WTC11 (cell line): ENCODE measurements around the gene BLOC1S4. TPM values are rescaled to one million over a fixed set of nuclear protein-coding genes. Genes with fewer than 3 reads are reported as not detected.

Experiments
- ATAC-seq: fragments of 200-7000 bp; cut with Tn5 transposase; 2 replicates; pipeline ENCODE4 v1.10.0; 2021; ENCODE audit warnings: mild to moderate bottlenecking, moderate library complexity
- CTCF ChIA-PET: fragments of 300-600 bp; sonication (Branson Sonifier 250); formaldehyde crosslinking; loops from one replicate; lab custom pipeline; 2021; ENCODE audit warnings: antibody characterized with exemption; lab: Charles Lee
- POLR2A ChIA-PET: fragments of 350-600 bp; sonication (Branson Sonifier 250); formaldehyde crosslinking; loops from one replicate; lab custom pipeline; 2021; ENCODE audit warnings: antibody characterized with exemption; lab: Charles Lee
- DNase-seq: peaks from one replicate; pipeline ENCODE4 v3.0.0; 2021; ENCODE audit warnings: low spot score
- H3K27ac Mint-ChIP-seq: 2 replicates; pipeline ENCODE4 v1.8.0; 2021; ENCODE audit warnings: mixed read lengths
- H3K27me3 Mint-ChIP-seq: 2 replicates; pipeline ENCODE4 v1.8.0; 2021; ENCODE audit warnings: low read depth, mild to moderate bottlenecking, moderate library complexity, mixed read lengths
- H3K36me3 Mint-ChIP-seq: 2 replicates; pipeline ENCODE4 v1.8.0; 2021; ENCODE audit warnings: mixed read lengths
- H3K4me1 Mint-ChIP-seq: 2 replicates; pipeline ENCODE4 v1.8.0; 2022; ENCODE audit warnings: mixed read lengths
- H3K4me3 Mint-ChIP-seq: 2 replicates; pipeline ENCODE4 v1.8.0; 2021; ENCODE audit warnings: mild to moderate bottlenecking, moderate library complexity, mixed read lengths
- H3K9me3 Mint-ChIP-seq: 2 replicates; pipeline ENCODE4 v1.8.0; 2021; ENCODE audit warnings: mixed read lengths
- CBFB ChIP-seq: sonication (generic); formaldehyde crosslinking; IDR thresholded peaks from 2 replicates; pipeline ENCODE4 v1.8.1; 2022; ENCODE audit warnings: mild to moderate bottlenecking, low read depth, missing genetic modification reagents
- ELF4 ChIP-seq: sonication (generic); formaldehyde crosslinking; IDR thresholded peaks from 2 replicates; pipeline ENCODE4 v1.8.1; 2022; ENCODE audit warnings: low read depth, mild to moderate bottlenecking, moderate library complexity, missing genetic modification reagents
- GRHL2 ChIP-seq: fragments of 250-450 bp; sonication (Bioruptor Pico); IDR thresholded peaks from 2 replicates; pipeline ENCODE4 v1.8.0; 2022; ENCODE audit warnings: mild to moderate bottlenecking, moderate library complexity; ENCODE audit not compliant: insufficient replicate concordance, severe bottlenecking
- MXD4 ChIP-seq: fragments of 250-450 bp; sonication (Bioruptor Pico); IDR thresholded peaks from 2 replicates; pipeline ENCODE4 v1.8.0; 2021; ENCODE audit warnings: mild to moderate bottlenecking, moderate library complexity, borderline replicate concordance
- SMAD3 ChIP-seq: sonication (generic); formaldehyde crosslinking; IDR thresholded peaks from 2 replicates; pipeline ENCODE4 v1.8.0; 2022; ENCODE audit warnings: missing genetic modification reagents, mild to moderate bottlenecking, borderline replicate concordance
- SMAD4 ChIP-seq: sonication (generic); formaldehyde crosslinking; IDR thresholded peaks from 2 replicates; pipeline ENCODE4 v1.8.0; 2022; ENCODE audit warnings: mild to moderate bottlenecking, missing genetic modification reagents
- SP1 ChIP-seq: sonication (generic); formaldehyde crosslinking; conservative IDR thresholded peaks from 2 replicates; pipeline ENCODE4 v1.8.1; 2022; ENCODE audit warnings: missing genetic modification reagents
- ZBTB21 ChIP-seq: sonication (generic); formaldehyde crosslinking; IDR thresholded peaks from 2 replicates; pipeline ENCODE4 v1.8.1; 2023; ENCODE audit warnings: mild to moderate bottlenecking, missing genetic modification reagents, borderline replicate concordance
- ZNF121 ChIP-seq: sonication (generic); formaldehyde crosslinking; IDR thresholded peaks from 2 replicates; pipeline ENCODE4 v1.8.0; 2023; ENCODE audit warnings: missing genetic modification reagents
- ZNF671 ChIP-seq: fragments of 250-450 bp; sonication (Bioruptor Pico); IDR thresholded peaks from 2 replicates; pipeline ENCODE4 v1.8.0; 2021; ENCODE audit warnings: mild to moderate bottlenecking
- total RNA-seq: library from RNA; stranded (reverse); gene quantifications from 3 replicates; pipeline ENCODE4 v1.2.3, GENCODE V29; 2021
- TF ChIP-seq, protein P1 (sequence below): sonication (generic); formaldehyde crosslinking; conservative IDR thresholded peaks from 2 replicates; pipeline ENCODE4 v1.8.1; 2023; ENCODE audit warnings: mild to moderate bottlenecking, low read depth, missing genetic modification reagents, moderate library complexity
- TF ChIP-seq, protein P2 (sequence below): sonication (generic); formaldehyde crosslinking; IDR thresholded peaks from 2 replicates; pipeline ENCODE4 v1.8.1; 2023; ENCODE audit warnings: mild to moderate bottlenecking, missing genetic modification reagents
- TF ChIP-seq, protein P3 (sequence below): sonication (generic); formaldehyde crosslinking; IDR thresholded peaks from 2 replicates; pipeline ENCODE4 v1.8.0; 2022; ENCODE audit warnings: missing genetic modification reagents
- TF ChIP-seq, protein P4 (sequence below): sonication (generic); formaldehyde crosslinking; IDR thresholded peaks from 2 replicates; pipeline ENCODE4 v1.8.1; 2023; ENCODE audit warnings: mild to moderate bottlenecking, missing genetic modification reagents
- TF ChIP-seq, protein P5 (sequence below): sonication (generic); formaldehyde crosslinking; IDR thresholded peaks from 2 replicates; pipeline ENCODE4 v1.8.0; 2023; ENCODE audit warnings: missing genetic modification reagents
- TF ChIP-seq, protein P6 (sequence below): sonication (generic); formaldehyde crosslinking; IDR thresholded peaks from 2 replicates; pipeline ENCODE4 v1.8.1; 2023; ENCODE audit warnings: mild to moderate bottlenecking, missing genetic modification reagents, borderline replicate concordance

Gene BLOC1S4
- total RNA-seq, 1 experiment from 2014 or later, result 21.4 TPM

DNA sequence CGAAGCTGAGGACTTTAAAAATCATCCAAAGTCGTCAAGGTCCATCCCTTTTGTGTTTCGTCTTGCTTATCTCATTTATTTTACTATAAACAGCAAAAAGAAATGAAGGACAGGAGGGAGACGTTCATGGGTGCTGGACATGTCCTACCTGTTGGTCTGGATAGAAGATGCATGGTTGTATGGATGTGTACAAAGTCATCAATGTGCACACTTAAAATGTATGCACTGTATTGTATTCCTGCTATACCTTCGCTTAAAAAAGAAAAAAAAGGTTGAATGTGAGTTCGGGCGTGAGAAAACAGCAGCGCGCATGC is 313 bp upstream of the BLOC1S4 start (continued):
- TF ChIP-seq, protein P1, sequence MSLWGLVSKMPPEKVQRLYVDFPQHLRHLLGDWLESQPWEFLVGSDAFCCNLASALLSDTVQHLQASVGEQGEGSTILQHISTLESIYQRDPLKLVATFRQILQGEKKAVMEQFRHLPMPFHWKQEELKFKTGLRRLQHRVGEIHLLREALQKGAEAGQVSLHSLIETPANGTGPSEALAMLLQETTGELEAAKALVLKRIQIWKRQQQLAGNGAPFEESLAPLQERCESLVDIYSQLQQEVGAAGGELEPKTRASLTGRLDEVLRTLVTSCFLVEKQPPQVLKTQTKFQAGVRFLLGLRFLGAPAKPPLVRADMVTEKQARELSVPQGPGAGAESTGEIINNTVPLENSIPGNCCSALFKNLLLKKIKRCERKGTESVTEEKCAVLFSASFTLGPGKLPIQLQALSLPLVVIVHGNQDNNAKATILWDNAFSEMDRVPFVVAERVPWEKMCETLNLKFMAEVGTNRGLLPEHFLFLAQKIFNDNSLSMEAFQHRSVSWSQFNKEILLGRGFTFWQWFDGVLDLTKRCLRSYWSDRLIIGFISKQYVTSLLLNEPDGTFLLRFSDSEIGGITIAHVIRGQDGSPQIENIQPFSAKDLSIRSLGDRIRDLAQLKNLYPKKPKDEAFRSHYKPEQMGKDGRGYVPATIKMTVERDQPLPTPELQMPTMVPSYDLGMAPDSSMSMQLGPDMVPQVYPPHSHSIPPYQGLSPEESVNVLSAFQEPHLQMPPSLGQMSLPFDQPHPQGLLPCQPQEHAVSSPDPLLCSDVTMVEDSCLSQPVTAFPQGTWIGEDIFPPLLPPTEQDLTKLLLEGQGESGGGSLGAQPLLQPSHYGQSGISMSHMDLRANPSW (CRISPR knock-in tag), result no peak
- TF ChIP-seq CBFB (CRISPR knock-in tag) (no peak), ZNF121 (no peak), ZBTB21 (CRISPR knock-in tag) (no peak)
- TF ChIP-seq, protein P2, sequence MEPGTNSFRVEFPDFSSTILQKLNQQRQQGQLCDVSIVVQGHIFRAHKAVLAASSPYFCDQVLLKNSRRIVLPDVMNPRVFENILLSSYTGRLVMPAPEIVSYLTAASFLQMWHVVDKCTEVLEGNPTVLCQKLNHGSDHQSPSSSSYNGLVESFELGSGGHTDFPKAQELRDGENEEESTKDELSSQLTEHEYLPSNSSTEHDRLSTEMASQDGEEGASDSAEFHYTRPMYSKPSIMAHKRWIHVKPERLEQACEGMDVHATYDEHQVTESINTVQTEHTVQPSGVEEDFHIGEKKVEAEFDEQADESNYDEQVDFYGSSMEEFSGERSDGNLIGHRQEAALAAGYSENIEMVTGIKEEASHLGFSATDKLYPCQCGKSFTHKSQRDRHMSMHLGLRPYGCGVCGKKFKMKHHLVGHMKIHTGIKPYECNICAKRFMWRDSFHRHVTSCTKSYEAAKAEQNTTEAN (CRISPR knock-in tag), result no peak
- TF ChIP-seq, protein P3, sequence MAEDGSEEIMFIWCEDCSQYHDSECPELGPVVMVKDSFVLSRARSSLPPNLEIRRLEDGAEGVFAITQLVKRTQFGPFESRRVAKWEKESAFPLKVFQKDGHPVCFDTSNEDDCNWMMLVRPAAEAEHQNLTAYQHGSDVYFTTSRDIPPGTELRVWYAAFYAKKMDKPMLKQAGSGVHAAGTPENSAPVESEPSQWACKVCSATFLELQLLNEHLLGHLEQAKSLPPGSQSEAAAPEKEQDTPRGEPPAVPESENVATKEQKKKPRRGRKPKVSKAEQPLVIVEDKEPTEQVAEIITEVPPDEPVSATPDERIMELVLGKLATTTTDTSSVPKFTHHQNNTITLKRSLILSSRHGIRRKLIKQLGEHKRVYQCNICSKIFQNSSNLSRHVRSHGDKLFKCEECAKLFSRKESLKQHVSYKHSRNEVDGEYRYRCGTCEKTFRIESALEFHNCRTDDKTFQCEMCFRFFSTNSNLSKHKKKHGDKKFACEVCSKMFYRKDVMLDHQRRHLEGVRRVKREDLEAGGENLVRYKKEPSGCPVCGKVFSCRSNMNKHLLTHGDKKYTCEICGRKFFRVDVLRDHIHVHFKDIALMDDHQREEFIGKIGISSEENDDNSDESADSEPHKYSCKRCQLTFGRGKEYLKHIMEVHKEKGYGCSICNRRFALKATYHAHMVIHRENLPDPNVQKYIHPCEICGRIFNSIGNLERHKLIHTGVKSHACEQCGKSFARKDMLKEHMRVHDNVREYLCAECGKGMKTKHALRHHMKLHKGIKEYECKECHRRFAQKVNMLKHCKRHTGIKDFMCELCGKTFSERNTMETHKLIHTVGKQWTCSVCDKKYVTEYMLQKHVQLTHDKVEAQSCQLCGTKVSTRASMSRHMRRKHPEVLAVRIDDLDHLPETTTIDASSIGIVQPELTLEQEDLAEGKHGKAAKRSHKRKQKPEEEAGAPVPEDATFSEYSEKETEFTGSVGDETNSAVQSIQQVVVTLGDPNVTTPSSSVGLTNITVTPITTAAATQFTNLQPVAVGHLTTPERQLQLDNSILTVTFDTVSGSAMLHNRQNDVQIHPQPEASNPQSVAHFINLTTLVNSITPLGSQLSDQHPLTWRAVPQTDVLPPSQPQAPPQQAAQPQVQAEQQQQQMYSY (CRISPR knock-in tag), result no peak

DNA sequence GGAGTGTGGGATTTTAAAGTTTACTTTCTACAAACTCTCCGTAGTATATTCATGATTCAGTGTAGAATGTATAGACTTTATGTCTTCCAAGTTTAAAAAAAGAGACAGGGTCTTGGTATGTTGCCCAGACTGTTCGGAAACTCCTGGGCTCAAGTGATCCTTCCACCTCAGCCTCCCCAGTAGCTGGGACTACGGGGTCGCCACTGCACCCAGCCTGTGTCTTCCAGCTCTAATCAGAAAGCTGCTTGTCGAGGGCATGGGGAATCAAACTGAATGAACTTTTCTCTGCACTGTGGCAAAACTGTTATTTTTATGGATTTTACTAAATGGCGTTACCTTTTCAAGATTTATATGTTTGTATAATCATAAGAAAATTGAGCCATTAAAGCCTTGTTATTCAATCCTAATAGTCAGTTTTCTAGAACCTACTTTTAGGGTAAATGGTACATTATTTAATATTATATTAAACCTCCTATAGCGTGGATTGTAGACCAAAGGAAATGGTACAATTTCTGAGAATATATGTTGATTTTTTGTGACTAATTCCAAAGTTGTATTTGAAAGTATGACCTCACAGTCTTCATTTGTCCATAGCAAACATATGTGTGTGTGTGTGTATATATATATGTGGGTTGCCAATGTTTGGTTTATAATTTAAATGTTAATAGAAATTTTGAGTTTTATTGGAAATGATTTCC is 1.1 kb downstream of the BLOC1S4 start:
- H3K4me1 Mint-ChIP-seq, result peaks cover 8% of the 10 kb centered on the region
- TF ChIP-seq ZNF671 (CRISPR knock-in tag), result no peak
- TF ChIP-seq MXD4, result no peak
- no peak for TF ChIP-seq SMAD3 (CRISPR knock-in tag)
- no peak for TF ChIP-seq SMAD4 (CRISPR knock-in tag)
- TF ChIP-seq, protein P4, sequence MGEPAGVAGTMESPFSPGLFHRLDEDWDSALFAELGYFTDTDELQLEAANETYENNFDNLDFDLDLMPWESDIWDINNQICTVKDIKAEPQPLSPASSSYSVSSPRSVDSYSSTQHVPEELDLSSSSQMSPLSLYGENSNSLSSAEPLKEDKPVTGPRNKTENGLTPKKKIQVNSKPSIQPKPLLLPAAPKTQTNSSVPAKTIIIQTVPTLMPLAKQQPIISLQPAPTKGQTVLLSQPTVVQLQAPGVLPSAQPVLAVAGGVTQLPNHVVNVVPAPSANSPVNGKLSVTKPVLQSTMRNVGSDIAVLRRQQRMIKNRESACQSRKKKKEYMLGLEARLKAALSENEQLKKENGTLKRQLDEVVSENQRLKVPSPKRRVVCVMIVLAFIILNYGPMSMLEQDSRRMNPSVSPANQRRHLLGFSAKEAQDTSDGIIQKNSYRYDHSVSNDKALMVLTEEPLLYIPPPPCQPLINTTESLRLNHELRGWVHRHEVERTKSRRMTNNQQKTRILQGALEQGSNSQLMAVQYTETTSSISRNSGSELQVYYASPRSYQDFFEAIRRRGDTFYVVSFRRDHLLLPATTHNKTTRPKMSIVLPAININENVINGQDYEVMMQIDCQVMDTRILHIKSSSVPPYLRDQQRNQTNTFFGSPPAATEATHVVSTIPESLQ (CRISPR knock-in tag), result no peak
- TF ChIP-seq, protein P5, sequence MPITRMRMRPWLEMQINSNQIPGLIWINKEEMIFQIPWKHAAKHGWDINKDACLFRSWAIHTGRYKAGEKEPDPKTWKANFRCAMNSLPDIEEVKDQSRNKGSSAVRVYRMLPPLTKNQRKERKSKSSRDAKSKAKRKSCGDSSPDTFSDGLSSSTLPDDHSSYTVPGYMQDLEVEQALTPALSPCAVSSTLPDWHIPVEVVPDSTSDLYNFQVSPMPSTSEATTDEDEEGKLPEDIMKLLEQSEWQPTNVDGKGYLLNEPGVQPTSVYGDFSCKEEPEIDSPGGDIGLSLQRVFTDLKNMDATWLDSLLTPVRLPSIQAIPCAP (CRISPR knock-in tag), result no peak
- TF ChIP-seq, protein P3 (CRISPR knock-in tag), result no peak
- no peak for TF ChIP-seq ZNF121
- TF ChIP-seq, protein P6, sequence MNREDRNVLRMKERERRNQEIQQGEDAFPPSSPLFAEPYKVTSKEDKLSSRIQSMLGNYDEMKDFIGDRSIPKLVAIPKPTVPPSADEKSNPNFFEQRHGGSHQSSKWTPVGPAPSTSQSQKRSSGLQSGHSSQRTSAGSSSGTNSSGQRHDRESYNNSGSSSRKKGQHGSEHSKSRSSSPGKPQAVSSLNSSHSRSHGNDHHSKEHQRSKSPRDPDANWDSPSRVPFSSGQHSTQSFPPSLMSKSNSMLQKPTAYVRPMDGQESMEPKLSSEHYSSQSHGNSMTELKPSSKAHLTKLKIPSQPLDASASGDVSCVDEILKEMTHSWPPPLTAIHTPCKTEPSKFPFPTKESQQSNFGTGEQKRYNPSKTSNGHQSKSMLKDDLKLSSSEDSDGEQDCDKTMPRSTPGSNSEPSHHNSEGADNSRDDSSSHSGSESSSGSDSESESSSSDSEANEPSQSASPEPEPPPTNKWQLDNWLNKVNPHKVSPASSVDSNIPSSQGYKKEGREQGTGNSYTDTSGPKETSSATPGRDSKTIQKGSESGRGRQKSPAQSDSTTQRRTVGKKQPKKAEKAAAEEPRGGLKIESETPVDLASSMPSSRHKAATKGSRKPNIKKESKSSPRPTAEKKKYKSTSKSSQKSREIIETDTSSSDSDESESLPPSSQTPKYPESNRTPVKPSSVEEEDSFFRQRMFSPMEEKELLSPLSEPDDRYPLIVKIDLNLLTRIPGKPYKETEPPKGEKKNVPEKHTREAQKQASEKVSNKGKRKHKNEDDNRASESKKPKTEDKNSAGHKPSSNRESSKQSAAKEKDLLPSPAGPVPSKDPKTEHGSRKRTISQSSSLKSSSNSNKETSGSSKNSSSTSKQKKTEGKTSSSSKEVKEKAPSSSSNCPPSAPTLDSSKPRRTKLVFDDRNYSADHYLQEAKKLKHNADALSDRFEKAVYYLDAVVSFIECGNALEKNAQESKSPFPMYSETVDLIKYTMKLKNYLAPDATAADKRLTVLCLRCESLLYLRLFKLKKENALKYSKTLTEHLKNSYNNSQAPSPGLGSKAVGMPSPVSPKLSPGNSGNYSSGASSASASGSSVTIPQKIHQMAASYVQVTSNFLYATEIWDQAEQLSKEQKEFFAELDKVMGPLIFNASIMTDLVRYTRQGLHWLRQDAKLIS (CRISPR knock-in tag), result no peak
- no peak for TF ChIP-seq ELF4
- no peak for TF ChIP-seq SP1 (CRISPR knock-in tag)
- TF ChIP-seq GRHL2 (CRISPR knock-in tag), result no peak

More for the DNA sequence above, 1.1 kb downstream of the BLOC1S4 start:
- CTCF ChIA-PET, result interaction anchor here (0.7 to 9.7 kb wide), 16 partner anchors 16 to 440 kb away, joined by 3 to 94 read pairs (median 4); a partner anchor contains a TSS
- Mint-ChIP-seq H3K36me3 (no peaks in the 10 kb centered on the region), H3K27me3 (peaks cover 29% of the 10 kb centered on the region), H3K27ac (peak overlapping the region; percentile 53; the same call in 1 of the 2 replicates), H3K4me3 (peak overlapping the region; percentile 75), H3K9me3 (peaks cover 4% of the 10 kb centered on the region)
- POLR2A ChIA-PET, result interaction anchor here (0.6 to 1.2 kb wide), 4 partner anchors 16 to 871 kb away, joined by 3 to 10 read pairs (median 3); no protein-coding TSS in a partner anchor
- ATAC-seq (no peak), DNase-seq (no peak)
